Left renal pelvis (tissue), 4 donors: ENCODE results near the gene LRMDA. TPM values are rescaled to one million over a fixed set of nuclear protein-coding genes. Genes with fewer than 3 reads are reported as not detected.
"Not testable (repeated sequence)": the region's sequence is repeated elsewhere in the genome, so short reads cannot be mapped to it uniquely, and the experiment has no call there.

Experiments used
- DNase-seq, 4 donors: peaks; one replicate each; pipeline ENCODE4 v3.0.0-alpha.2; 2013; ENCODE audit warnings: low read depth in 4 of 4, low spot score in 3 of 4
- polyA plus RNA-seq, 4 donors: library from polyadenylated mRNA; unstranded; fragments of 120-200 nt; gene quantifications; one replicate each; pipeline ENCODE4 v1.2.1, GENCODE V29; 2013; ENCODE audit not compliant: insufficient read length in 4 of 4

LRMDA gene
- polyA plus RNA-seq, 4 donors: 7.8 to 23.9 (median 16.5) TPM

DNA sequence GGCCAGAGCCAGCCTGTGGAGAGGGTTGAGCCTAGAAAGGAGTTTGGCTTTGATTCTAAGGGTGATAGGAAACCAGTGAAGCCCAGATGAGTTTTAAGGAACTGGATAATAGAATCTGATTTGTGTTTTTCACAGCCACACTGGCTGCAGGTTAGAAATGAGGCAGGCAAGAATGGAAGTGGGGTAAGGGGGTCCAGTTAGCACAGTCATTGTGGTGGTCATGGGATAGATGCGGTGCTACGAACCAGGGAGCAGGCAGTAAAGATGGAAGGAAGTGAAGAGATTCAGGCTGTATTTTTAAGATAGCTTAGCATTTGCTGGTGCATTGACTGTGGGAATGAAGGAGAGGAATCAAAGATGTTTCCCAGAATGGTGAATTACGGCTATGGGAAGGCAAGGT is 322.2 kb downstream of the LRMDA start:
- no peak for DNase-seq

DNA sequence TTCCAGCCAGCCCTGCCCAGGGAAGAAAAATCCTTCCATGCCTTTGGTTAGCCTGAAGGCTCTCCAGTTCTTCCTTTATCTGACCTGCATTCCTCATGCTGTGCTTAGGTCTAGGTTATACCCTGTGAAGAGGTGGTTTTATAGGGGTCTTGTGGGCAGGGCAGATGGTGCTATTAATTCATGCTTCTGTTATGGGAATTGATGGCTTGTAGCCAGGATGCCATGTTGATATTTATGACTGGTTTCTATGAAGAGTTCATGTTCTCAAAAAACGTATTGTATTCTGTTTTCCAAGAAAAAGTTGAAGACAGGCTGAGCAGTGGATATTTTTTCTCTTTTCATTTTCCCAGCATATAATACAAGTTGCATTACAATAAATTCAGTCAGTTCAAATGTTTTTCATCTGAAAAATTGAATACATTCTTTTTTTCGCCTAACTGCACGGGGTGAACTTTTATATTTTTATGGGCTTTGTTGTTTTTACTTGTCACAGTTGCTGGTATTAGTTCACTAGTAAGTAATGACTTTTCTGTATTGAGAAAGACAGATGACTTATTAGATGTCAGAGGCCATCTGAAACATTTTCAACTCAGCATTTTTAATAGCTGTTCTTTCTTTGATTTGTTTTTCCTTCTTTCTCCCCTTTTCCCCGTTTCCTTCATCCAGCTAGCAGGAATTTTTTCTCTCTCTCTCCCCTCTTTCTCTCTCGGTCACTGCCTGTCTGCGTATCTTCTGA is 322.8 kb downstream of the LRMDA start:
- no peak for DNase-seq

DNA sequence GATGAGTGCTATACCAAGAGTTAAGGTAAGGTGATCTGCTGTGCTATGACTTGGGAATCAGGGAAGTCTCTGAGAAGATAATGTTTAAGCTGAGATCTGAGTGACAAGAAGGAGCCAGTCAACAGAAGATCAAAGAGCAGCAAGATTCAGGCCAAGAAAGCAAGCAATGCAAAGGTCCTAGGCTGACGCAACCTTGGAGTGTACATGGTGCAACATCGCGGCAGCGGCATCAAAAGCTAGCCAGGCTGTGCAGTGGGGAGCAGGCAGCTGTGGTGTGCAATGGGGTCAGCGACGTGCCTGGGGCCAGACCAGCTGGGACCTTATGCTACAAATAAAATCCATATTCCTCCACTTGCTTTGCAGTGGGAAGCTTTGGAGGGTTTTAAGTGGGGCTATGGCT is 324.1 kb downstream of the LRMDA start:
- DNase-seq: no peak

DNA sequence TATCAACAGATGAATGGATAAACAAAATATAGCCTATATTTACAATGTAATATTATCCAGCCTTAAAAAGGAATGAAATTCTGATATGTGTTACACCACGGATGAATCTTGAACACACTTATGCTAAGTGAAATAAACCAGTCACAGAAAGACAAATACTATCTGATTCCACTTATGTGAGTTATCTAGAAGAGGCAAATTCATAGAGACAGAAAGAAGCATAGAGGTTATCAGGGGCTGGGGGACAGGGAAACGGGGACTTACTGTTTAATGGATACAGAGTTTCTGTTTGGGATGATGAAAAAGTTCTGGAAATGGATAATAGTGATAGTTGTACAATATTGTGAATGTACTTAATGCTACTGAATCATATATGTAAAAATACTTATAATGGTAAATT is 329.9 kb downstream of the LRMDA start:
- no peak for DNase-seq

DNA sequence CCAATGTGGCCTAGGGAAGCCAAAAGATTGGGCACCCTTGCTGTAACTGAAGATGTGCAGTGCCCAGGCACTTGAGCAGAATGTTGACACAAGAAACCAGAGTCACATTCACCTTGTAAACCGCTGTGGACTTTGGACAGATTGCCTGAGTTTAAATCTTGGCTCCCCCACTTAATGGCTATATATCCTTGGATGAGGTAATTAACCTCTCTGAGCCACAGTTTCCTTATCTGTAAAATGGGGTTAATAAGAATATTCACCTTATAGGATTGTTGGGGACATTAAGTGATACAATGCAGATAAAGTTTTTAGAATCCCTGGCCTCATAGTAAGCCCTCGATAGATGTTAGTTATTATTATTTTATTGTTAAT is 331.0 kb downstream of the LRMDA start:
- DNase-seq: no peak

DNA sequence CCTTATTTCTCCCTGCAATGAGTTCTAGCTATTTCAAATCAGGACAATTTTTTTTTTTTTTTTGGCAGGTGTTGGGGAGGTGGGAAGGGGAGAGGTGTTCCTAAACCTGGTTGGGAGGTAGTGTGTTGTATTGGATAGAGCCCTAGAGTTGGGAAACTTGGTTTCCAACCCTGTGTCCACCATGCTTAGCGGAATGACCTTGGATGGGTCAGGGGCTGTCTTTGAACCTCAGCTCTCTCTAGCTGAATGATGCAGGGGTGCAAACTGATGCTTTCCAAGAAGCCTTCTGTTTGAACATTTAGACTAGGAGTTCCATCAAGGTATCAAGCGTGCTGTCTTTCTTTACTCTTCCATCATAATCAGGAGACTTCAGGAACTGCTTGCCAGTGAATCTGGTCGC is 332.2 kb downstream of the LRMDA start:
- DNase-seq: no peak

DNA sequence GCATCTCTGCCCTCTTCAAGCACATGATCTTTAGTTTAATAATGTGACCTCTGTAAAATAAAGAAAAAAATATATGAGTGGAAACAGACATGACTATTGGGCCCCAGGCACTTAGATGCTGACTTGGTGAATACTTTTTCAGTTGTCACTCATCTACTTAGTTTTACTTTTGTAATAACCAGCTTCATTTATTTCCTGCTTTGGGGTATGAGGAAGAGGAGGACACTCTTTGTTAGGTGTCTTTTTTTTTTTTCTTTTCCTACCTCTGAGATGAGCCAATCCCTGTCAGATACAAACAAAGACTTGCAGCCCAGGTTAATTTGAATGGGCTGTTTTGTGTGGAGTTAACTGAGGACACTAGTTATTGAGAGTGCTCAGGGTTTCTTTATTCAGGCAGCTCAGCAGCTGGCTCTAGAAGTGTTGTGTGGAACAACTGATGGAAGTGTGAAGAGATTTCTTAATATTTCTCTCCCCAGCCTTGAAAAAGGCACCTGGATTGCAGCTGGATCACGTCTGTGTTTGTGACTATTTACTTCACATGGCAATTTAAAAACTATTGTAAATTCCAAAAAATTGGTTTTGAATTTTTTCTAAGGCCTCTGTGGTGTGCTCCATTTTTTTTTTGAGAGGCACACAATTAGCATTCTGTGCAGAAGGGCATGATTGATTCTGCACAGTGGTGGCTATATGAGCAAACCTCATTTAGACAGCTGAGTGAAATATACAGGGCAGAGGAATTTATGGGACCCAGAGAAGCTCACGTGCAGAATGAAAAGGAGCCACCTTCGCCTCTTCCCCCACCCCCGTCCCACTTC is 333.8 kb downstream of the LRMDA start:
- DNase-seq: no peak

DNA sequence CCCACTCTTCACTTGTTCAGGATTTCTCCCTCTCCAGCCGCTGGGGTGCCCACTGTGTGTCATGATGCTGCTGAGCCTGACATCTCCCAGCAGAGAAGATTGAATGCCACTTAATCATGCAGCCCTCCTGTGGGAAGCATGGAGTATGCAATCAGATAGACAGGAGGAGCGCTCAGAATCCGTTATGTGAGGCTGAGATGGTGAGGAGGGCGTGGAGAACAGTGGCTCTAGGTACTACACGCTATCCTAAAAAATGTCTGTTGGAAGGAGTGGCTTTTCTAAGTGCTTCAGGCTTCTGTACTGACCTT is 334.3 kb downstream of the LRMDA start:
- DNase-seq: no peak

DNA sequence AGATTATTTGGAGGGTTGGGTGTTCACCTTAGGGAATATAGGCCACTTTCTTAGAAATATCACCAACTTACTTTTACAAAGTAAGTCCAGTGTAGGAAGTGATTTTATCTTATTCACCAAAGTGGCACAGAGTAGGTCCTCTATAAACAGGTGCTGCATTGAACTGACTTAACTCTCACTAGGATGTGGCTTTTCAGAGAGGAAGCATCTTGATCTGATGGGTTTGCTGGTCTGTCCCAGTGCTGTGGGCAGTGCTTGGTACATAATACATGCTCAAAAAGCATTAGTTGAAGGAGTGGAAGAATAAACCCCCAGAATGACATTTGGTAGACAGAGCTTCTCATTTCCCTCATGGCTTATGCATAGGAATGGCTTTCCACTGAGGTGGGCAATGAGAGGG is 334.7 kb downstream of the LRMDA start:
- DNase-seq: no peak

DNA sequence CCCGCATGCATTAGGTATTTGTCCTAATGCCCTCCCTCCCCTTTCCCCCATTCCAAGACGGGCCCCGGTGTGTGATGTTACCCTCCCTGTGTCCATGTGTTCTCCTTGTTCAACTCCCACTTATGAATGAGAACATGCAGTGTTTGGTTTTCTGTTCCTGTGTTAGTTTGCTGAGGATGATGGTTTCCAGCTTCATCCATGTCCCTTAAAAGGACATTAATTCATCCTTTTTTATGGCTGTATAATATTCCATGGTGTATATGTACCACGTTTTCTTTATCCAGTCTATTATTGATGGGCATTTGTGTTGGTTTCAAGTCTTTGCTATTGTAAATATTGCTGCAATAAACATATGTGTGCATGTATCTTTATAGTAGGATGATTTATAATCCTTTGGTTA is 335.3 kb downstream of the LRMDA start:
- DNase-seq: not testable (repeated sequence)

DNA sequence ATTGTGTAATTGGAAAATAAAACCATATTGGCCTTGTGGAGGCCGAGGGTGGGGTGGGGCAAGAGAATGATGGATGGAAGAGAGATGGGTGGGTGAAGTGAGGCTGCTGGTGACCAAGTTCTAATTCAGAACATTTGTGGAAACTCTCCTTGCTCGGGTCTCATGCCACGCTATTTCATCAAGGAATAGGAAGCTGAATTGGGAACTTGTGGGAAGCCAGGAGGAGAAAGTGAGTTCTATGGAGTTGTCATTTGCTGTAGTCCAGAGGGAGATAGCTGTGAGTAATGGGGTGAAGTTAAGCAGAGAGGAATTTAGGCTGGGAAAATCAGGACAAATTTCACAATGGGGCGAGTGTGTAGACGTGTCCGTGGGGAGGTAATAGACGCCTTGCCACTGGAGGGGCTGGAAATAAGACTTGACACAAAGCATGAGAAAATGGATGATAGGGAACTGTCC is 339.2 kb downstream of the LRMDA start:
- no peak for DNase-seq

DNA sequence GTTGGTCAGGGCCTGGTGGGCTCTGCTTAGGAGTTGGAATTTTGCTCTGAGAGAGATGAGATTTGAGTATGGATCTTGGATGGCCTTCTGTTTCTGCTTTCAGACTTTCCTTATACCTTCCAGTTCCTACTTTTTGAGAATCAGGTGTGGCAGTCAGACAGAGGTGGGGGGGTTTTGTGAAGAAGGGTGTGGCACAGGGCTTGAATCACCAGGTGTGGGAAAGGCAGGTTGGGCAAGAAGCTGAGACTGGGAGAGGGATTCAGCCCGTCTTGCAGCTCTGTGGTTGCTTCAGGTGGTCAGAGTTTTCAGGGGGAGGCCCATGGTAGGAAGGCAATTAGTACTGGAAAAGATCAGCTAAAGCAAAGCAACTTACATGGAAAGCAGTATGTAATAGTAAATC is 340.2 kb downstream of the LRMDA start:
- DNase-seq: no peak

DNA sequence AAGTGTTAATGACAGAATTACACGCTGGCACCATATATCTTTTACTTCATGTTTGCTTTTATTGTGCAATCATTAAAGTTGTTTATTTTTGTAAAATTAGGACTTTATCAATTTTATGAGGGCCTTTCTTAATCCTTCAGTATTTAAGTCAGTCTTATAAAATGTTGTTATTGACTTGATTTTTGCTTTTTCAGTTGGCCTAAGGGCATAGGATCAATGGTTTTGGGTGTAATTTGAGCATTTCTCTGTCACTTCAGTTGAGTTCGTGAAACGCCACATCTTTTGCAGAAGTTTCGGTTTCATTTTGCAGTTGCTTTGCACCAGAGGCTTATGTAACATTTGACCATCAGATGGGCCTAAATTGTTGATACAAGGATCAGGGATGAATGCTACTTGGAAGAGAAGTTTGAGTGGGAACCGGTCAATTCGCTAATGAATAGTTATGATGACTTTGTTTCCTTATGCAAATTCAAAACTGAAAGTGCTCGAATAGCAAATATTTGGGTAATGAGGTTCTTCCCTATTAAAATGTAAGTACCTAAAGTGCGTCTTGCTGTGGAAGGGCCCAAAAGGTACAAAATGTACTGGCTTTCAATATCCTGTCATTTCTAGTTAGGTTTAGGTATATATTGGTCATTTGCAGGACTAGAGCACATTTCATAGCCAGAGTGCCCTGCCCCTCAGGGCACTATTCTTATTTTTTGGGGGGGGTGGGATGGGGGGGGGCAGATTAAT is 340.9 kb downstream of the LRMDA start:
- DNase-seq: no peak

DNA sequence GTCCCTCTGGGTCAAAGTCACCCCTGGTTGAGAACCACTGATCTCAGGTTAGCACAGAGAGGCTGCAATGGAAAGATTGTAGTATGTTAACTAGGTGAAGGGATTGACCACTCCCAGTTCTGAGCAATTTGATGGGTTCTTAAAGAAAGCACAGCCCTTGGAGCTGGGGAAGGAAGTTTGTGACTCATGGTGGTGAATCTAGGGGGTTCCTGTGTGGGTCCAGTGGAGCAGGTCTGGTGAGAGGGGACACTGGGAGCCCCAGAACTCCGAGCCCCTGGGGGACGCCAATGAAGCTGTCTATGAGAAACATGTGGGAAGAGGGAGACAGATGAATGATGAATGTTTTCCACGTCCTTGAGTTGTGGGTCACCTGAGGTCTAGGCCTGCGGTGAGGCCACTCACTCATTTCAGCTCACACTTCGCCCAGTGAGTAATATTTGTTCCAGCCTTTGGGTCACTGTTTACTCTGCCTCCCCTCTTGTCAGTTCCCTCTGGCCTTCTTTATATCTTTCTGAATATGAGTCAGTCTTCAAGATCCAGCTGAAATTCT is 341.9 kb downstream of the LRMDA start:
- DNase-seq: no peak

DNA sequence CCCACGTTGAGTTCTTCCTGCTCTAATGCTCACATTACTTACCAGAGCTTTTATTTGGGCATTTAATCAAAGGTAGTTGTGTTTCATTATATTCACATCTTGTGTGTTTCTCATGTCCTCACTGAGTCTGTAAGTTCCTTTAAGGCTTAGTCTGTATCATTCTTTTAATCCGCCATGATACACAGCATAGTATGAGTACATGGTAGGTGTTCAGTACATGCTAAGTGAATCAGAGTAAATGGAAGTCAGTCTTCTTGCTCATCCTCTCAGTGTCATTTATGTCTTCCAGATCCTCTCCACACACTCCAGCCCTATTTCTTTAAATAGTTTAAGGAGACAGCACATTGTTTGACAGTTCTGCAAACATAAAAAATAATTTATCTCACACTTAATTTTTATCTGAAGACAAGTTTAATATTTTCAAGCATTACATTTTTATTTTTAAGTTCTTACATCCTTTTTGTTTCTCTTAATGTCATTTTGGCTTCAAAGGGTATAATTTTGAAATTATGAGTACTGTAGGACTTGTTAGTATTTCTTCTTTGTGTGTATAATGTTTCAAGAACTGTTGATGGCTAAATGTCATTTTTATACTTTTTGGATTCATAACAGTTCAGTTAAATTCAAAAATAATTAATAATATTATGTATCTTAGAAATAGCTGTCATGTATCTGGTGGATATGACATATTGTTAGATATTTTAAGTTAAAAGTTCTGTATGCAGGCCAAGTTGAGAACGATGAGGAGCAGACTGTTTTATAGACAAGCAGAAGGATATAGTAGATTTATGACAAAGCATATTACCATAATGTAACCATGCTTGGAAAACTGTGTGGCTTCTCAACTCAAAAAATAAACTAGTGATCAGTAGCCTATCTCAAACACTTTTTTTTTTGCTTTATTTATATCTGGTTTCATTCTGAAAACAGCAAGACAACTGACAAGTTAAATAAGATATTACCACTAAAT is 342.7 kb downstream of the LRMDA start:
- no peak for DNase-seq

DNA sequence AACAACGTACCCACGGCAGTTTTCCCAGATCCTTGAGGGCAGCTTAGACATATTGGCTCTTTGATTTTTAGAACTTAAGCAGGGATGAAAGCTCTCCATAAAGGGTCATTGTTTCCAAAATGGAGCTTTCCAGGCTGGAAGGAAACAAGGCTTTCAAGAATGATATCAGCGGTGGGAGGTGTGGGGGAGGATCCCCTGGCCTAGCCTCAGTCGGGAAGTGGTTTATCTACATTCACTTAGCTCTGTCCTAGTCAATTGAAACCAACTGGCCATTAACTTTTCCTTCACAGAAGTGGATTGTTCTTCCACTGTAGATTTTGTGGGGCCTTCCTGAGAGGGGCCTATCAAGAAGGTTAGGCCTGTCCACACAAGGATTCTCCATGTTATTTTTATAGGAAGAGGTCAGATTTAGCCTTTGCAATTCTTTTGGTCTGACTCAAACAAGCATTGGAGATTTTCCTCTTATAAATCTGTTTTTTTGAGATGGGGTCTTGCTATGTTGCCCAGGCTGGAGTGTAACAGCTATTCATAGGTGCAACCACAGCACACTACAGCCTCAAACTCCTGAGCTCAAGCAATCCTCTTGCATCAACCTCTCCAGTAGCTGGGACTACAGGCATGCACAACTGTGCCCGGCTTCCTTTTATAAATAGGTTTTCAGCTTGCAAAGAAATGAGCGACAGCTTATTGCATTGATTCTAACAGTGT is 343.5 kb downstream of the LRMDA start:
- no peak for DNase-seq

DNA sequence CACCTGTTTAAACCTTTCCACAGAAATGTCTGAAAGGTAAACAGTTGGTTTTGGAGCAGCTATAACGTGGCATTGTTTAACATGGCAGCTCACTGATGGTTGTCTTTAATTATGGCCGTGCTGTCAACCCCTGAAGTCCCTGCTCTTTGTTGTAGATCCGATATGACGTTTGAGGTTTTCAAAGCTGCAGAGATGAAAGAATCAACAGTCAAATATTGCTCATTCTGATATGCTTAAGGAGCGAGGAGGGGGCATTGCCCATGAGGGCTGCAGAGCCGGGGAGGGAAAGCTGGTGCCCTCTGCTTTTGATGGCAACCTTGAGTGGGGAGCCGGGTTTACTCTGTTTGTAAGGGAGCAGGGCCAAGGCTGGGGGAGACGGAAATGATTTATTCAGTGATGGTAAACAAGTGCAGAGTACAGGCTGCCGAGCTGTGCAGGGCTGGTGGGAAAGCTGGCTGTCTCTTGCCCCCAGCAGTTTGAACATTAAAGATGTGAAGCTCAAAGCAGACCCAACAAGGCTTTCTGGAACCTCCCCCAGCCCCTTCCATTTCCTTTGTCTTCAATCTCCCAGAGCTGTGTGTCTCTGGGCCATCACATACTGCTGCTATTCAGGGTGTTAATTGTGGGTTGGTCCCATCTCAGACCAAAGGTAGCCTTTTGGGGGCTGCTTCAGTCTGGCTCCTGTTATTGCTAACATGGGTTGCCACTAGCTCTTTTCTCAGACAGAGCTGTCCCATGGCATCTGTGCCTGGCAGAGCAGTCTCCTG is 345.5 kb downstream of the LRMDA start:
- DNase-seq: no peak

DNA sequence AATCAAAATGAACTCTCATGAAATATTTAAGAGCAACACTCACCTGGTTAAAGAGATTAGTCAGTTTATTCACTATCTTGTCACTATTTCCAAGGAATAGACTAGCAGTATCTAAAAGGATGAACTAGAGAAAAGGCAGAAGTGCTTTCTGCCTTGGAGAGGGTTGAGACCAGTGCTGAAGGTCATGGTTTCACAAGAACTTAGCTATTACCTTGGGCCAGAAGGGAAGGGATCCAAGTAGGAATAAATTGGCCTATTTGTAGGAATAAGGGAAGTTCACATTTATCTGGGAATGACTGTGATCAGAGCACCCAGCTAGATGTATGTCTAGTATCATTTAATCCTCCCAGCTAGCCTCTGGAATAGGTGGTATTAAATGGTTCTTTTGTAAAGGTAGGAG is 347.2 kb downstream of the LRMDA start:
- no peak for DNase-seq

DNA sequence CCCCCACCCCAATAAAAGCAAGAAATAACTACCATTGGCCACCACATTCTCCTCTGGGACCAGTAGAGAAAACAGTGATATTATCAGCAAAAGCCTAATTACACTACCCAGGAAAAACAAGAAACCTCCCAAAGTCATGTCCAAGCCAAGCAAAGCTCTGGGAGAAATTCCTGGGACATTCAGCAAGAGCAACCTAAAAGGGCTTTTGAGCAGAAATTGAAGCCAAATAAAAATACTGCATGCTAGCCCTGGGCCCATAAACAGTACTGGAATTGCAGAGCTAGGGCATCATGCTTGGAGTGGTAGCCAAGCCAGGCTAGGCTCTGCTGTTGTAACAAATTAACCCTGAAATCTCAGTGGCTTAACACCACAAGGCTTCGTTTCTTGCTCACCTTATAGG is 347.9 kb downstream of the LRMDA start:
- no peak for DNase-seq
